HEK293 (cell line): ENCODE measurements around the gene TRIM3.

Experiments
- CTCF ChIA-PET: fragments of 350-600 bp; formaldehyde crosslinking; extraction: SDS; loops from one replicate; lab custom pipeline; 2021; ENCODE audit warnings: antibody characterized with exemption; lab: Yijun Ruan, JAX
- POLR2A ChIA-PET: fragments of 300-600 bp; formaldehyde crosslinking; extraction: SDS; loops from one replicate; lab custom pipeline; 2020; ENCODE audit warnings: antibody characterized with exemption, inconsistent platforms; lab: Yijun Ruan, JAX
- H3K27ac ChIP-seq: fragments of 200-500 bp; sonication (Bioruptor generic); 2 replicates; pipeline ENCODE4 v1.5.1; 2014; ENCODE audit warnings: low read depth, low read length, control low read depth, inconsistent platforms; ENCODE audit errors: extremely low read depth
- H3K36me3 ChIP-seq, 2 experiments: fragments of 200-500 bp in 1 of 2; sonication (Bioruptor generic) in 1 of 2; 1 replicate in 1 of 2; 2 replicates in 1 of 2; pipeline ENCODE4 v1.5.1; 2014 to 2017; ENCODE audit warnings: inconsistent platforms in 2 of 2, low read length in 2 of 2; ENCODE audit not compliant: control insufficient read depth in 2 of 2, insufficient read depth in 1 of 2
- H3K4me1 ChIP-seq: fragments of 200-500 bp; sonication (Bioruptor generic); 2 replicates; pipeline ENCODE4 v1.5.1; 2014; ENCODE audit warnings: mild to moderate bottlenecking, low read length, inconsistent platforms; ENCODE audit not compliant: control insufficient read depth, insufficient read depth
- H3K4me3 ChIP-seq: 2 replicates; pipeline ENCODE4 v1.5.1; 2011; ENCODE audit warnings: low read depth, mild to moderate bottlenecking, control low read depth, low read length, moderate library complexity
- H3K9me3 ChIP-seq: fragments of 200-500 bp; sonication (Bioruptor generic); 2 replicates; pipeline ENCODE4 v1.5.1; 2014; ENCODE audit warnings: low read depth, low read length, inconsistent platforms; ENCODE audit not compliant: control insufficient read depth, insufficient read depth
- GLIS1 ChIP-seq: fragments of 450-650 bp; formaldehyde crosslinking; IDR thresholded peaks from 2 replicates; pipeline ENCODE4 v1.5.1; 2016; ENCODE audit warnings: missing biosample characterization, missing genetic modification characterization
- HOXC10 ChIP-seq: sonication (generic); formaldehyde crosslinking; IDR thresholded peaks from 2 replicates; pipeline ENCODE4 v1.8.1; 2023; ENCODE audit warnings: mild to moderate bottlenecking, missing genetic modification reagents
- IKZF3 ChIP-seq: fragments of 450-650 bp; IDR thresholded peaks from 2 replicates; pipeline ENCODE4 v1.5.0; 2018; ENCODE audit warnings: missing biosample characterization, mild to moderate bottlenecking, missing genetic modification characterization, moderate library complexity
- PRDM4 ChIP-seq: fragments of 450-650 bp; formaldehyde crosslinking; IDR thresholded peaks from 2 replicates; pipeline ENCODE4 v1.5.1; 2017; ENCODE audit warnings: missing biosample characterization, missing genetic modification characterization
- REST ChIP-seq: fragments of 450-650 bp; formaldehyde crosslinking; IDR thresholded peaks from 2 replicates; pipeline ENCODE4 v1.5.1; 2016; ENCODE audit warnings: missing biosample characterization, missing genetic modification characterization
- YY1 ChIP-seq: fragments of 450-650 bp; formaldehyde crosslinking; IDR thresholded peaks from 2 replicates; pipeline ENCODE4 v1.5.1; 2018; ENCODE audit warnings: missing biosample characterization, missing genetic modification characterization
- ZBTB11 ChIP-seq: fragments of 450-650 bp; formaldehyde crosslinking; conservative IDR thresholded peaks from 2 replicates; pipeline ENCODE4 v1.5.1; 2016; ENCODE audit warnings: low read depth, missing biosample characterization, missing genetic modification characterization
- ZIC2 ChIP-seq: fragments of 450-650 bp; formaldehyde crosslinking; IDR thresholded peaks from 2 replicates; pipeline ENCODE4 v1.5.1; 2016; ENCODE audit warnings: missing biosample characterization, missing genetic modification characterization
- ZNF184 ChIP-seq: fragments of 450-650 bp; IDR thresholded peaks from 2 replicates; pipeline ENCODE4 v1.5.1; 2018; ENCODE audit warnings: missing biosample characterization, mild to moderate bottlenecking, missing genetic modification characterization
- ZNF335 ChIP-seq: fragments of 450-650 bp; formaldehyde crosslinking; conservative IDR thresholded peaks from 2 replicates; pipeline ENCODE4 v1.5.1; 2016; ENCODE audit warnings: missing biosample characterization, missing genetic modification characterization
- ZNF341 ChIP-seq: fragments of 450-650 bp; formaldehyde crosslinking; IDR thresholded peaks from 2 replicates; pipeline ENCODE4; 2016; ENCODE audit warnings: low read depth, missing biosample characterization, missing genetic modification characterization
- ZNF596 ChIP-seq: fragments of 450-650 bp; IDR thresholded peaks from 2 replicates; pipeline ENCODE4 v1.5.0; 2018; ENCODE audit warnings: missing biosample characterization, mild to moderate bottlenecking, missing genetic modification characterization, moderate library complexity
- ZNF610 ChIP-seq: fragments of 450-650 bp; formaldehyde crosslinking; IDR thresholded peaks from 2 replicates; pipeline ENCODE4 v1.5.1; 2016; ENCODE audit warnings: missing biosample characterization, missing genetic modification characterization, borderline replicate concordance
- ZNF629 ChIP-seq: fragments of 450-650 bp; formaldehyde crosslinking; IDR thresholded peaks from 2 replicates; pipeline ENCODE4 v1.5.1; 2017; ENCODE audit warnings: missing biosample characterization, missing genetic modification characterization
- ZNF664 ChIP-seq: fragments of 450-650 bp; formaldehyde crosslinking; IDR thresholded peaks from 2 replicates; pipeline ENCODE4 v1.5.1; 2016; ENCODE audit warnings: missing biosample characterization, missing genetic modification characterization
- ZNF776 ChIP-seq: fragments of 450-650 bp; formaldehyde crosslinking; IDR thresholded peaks from 2 replicates; pipeline ENCODE4 v1.5.0; 2017; ENCODE audit warnings: missing biosample characterization, missing genetic modification characterization, borderline replicate concordance
- ZSCAN30 ChIP-seq: fragments of 450-650 bp; IDR thresholded peaks from 2 replicates; pipeline ENCODE4 v1.5.1; 2018; ENCODE audit warnings: missing biosample characterization, mild to moderate bottlenecking, missing genetic modification characterization, moderate library complexity
- TF ChIP-seq, protein P1 (sequence below): fragments of 450-650 bp; formaldehyde crosslinking; IDR thresholded peaks from 2 replicates; pipeline ENCODE4 v1.5.1; 2016; ENCODE audit warnings: missing biosample characterization, missing genetic modification characterization, low read depth
- TF ChIP-seq, protein P2 (sequence below): fragments of 450-650 bp; formaldehyde crosslinking; optimal IDR thresholded peaks from 2 replicates; pipeline ENCODE3; 2016; ENCODE audit warnings: missing biosample characterization, mild to moderate bottlenecking, missing genetic modification characterization

The TRIM3 gene

DNA sequence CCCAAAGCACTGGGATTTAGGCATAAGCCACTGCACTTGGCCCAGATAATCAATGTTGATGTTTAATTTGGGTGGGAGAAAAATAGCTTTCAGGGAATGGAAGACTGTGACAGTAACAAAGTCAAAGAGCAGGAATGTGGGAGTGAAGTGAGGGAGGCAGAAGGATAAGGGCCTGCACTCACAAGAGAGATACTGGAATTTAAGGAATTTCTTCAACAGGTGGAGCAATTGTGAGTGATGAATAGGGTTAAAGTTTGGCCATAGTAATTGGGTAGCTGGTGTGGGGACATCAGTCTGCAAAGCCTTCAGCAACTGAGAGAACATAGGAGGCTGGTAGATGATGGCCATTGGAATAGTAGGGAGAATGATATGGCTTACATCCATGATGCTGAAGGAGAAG is 46.2 kb downstream of the TRIM3 start (continued):
- TF ChIP-seq, protein P1, sequence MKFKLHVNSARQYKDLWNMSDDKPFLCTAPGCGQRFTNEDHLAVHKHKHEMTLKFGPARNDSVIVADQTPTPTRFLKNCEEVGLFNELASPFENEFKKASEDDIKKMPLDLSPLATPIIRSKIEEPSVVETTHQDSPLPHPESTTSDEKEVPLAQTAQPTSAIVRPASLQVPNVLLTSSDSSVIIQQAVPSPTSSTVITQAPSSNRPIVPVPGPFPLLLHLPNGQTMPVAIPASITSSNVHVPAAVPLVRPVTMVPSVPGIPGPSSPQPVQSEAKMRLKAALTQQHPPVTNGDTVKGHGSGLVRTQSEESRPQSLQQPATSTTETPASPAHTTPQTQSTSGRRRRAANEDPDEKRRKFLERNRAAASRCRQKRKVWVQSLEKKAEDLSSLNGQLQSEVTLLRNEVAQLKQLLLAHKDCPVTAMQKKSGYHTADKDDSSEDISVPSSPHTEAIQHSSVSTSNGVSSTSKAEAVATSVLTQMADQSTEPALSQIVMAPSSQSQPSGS (tag by site-specific recombination), result no peak
- TF ChIP-seq PRDM4 (tag by site-specific recombination), result no peak

DNA sequence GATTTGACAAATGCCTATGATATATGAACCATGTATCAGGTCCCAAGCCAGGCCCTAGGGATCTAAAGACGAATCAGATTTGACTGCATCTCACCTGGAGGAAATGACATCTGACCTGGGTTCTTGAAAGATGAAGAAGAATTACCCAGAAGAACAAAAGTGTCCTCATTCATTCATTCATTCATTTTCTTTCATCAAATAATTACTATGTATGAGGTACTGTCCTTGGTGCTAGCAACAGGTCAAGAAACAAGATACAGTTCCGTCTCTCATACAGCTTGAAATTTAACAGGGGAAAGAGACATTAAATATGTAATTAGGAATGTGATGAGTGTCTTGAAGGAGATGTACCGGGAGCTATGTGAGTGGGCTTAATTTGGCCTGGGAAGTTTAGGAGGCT is 53.1 kb downstream of the TRIM3 start:
- Histone ChIP-seq H3K4me1 (no peaks in the 10 kb centered on the region), H3K36me3 (no peaks in the 10 kb centered on the region), H3K9me3 (no peaks in the 10 kb centered on the region), H3K4me3 (no peak overlapping the region), H3K27ac (no peak overlapping the region)
- TF ChIP-seq ZNF776 (tag by site-specific recombination), result no peak
- peak; percentile 77 for TF ChIP-seq REST (tag by site-specific recombination)
- ChIA-PET CTCF (interaction anchor here (1.0 to 1.9 kb wide), 5 partner anchors 11 to 67 kb away, joined by 3 to 6 read pairs (median 5); no protein-coding TSS in a partner anchor), POLR2A (interaction anchor here (2.2 kb wide), 1 partner anchor 61 kb away, joined by 14 read pairs; the partner anchor contains the start of genes ARFIP2 and TIMM10B)

- Histone ChIP-seq H3K36me3 (no peaks in the 10 kb centered on the region), H3K4me1 (no peaks in the 10 kb centered on the region), H3K4me3 (peak within 1 kb of the TSS; percentile 92), H3K27ac (peak within 1 kb of the TSS; percentile 69; the same call in 1 of the 2 replicates), H3K9me3 (no peaks in the 10 kb centered on the region)
- CTCF ChIA-PET, result interaction anchor here (1.0 to 1.9 kb wide), 2 partner anchors 20 to 40 kb away, joined by 6 read pairs; no protein-coding TSS in a partner anchor
- POLR2A ChIA-PET, result interaction anchor here (0.6 to 2.3 kb wide), 16 partner anchors 9 to 264 kb away, joined by 3 to 26 read pairs (median 5); partner anchors contain the start of genes ARFIP2, MRPL17, SMPD1 and TIMM10B
- TF ChIP-seq GLIS1, result peak; percentile 32; the same call in 1 of the 2 replicates
- TF ChIP-seq IKZF3 (tag by site-specific recombination), result peak; percentile 42; the same call in 1 of the 2 replicates
- peak; percentile 68 for TF ChIP-seq ZBTB11 (tag by site-specific recombination)
- TF ChIP-seq YY1, result peak; percentile 68
- no peak for TF ChIP-seq ZNF596
- TF ChIP-seq ZNF610 (tag by site-specific recombination), result peak; percentile 64; the same call in 1 of the 2 replicates
- peak; percentile 31; the same call in 1 of the 2 replicates for TF ChIP-seq ZSCAN30
- TF ChIP-seq, protein P2, sequence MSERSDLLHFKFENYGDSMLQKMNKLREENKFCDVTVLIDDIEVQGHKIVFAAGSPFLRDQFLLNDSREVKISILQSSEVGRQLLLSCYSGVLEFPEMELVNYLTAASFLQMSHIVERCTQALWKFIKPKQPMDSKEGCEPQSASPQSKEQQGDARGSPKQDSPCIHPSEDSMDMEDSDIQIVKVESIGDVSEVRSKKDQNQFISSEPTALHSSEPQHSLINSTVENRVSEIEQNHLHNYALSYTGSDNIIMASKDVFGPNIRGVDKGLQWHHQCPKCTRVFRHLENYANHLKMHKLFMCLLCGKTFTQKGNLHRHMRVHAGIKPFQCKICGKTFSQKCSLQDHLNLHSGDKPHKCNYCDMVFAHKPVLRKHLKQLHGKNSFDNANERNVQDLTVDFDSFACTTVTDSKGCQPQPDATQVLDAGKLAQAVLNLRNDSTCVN (tag by site-specific recombination), result peak; percentile 85
- peak; percentile 15; the same call in 1 of the 2 replicates for TF ChIP-seq ZNF335 (tag by site-specific recombination)
- TF ChIP-seq HOXC10 (CRISPR knock-in tag), result peak; percentile 29; the same call in 1 of the 2 replicates
- no peak for TF ChIP-seq ZNF629 (tag by site-specific recombination)
- no peak for TF ChIP-seq ZNF184 (tag by site-specific recombination)
- no peak for TF ChIP-seq ZNF341
- TF ChIP-seq ZIC2 (tag by site-specific recombination), result peak; percentile 18; the same call in 1 of the 2 replicates
- TF ChIP-seq ZNF664 (tag by site-specific recombination), result peak; percentile 30; the same call in 1 of the 2 replicates
Measured at GRCh38 chr11:6419009-6419631, 54.6 kb downstream of the TRIM3 start, which contains the start of gene APBB1. Gene APBB1 (minus strand): TSS chr11:6419094. CDS start chr11:6411347, 7,747 bp downstream.
